K562 (cell line): ENCODE data around the gene OR2F1. TPM values are rescaled to one million over a fixed set of nuclear protein-coding genes. Genes with fewer than 3 reads are reported as not detected.
A peak's percentile ranks its signal among the peaks of the same experiment; 100 is the strongest.

ENCODE experiments used
- ATAC-seq: fragments of 200-7000 bp; cut with Tn5 transposase; 3 replicates; pipeline ENCODE4 v1.9.1; 2020; ENCODE audit warnings: moderate library complexity
- BruUV-seq: library from RNA; stranded (reverse); fragments of 400-500 nt; replicated peaks from 2 replicates; lab custom pipeline; 2021; lab: Mats Ljungman, UMichigan
- CTCF ChIA-PET: fragments of 300-600 bp; formaldehyde crosslinking; extraction: SDS; loops from one replicate; lab custom pipeline; 2021; ENCODE audit warnings: low intra/inter-chr PET ratio; lab: Yijun Ruan, JAX
- POLR2A ChIA-PET: fragments of 300-600, 350-650 bp; sonication (Branson Sonifier 250); formaldehyde crosslinking; extraction: SDS; loops from one replicate; lab custom pipeline; 2021; ENCODE audit warnings: antibody characterized with exemption, inconsistent platforms; lab: Yijun Ruan, JAX
- DNase-seq, 4 experiments: peaks; one replicate each; pipeline versions ENCODE4 v3.0.0 to v3.0.0-alpha.2; 2011 to 2018; ENCODE audit warnings: low spot score in 3 of 4, mixed read lengths in 3 of 4; ENCODE audit errors: extremely low read depth in 1 of 4
- FAIRE-seq: peaks from 2 replicates; lab custom pipeline; 2011; peaks lifted over from hg19 to GRCh38; lab: Jason Lieb, UNC
- H2AFZ ChIP-seq: 2 replicates; pipeline ENCODE4 v1.6.0; 2011; ENCODE audit warnings: low read depth, low read length, control low read depth, inconsistent platforms
- H3K27ac ChIP-seq: fragments of 200-600 bp; 3 replicates; pipeline ENCODE4 v1.8.0; 2011; ENCODE audit warnings: low read depth, mild to moderate bottlenecking, control low read depth, inconsistent platforms, low read length, moderate library complexity, mixed read lengths; ENCODE audit errors: extremely low read depth
- H3K27me3 ChIP-seq, 2 experiments: fragments of 300-600 bp in 1 of 2; 2 replicates in 1 of 2; 3 replicates in 1 of 2; pipeline versions ENCODE4 v1.6.0 to v1.8.0; 2011; ENCODE audit warnings: inconsistent platforms in 2 of 2, low read length in 2 of 2, mild to moderate bottlenecking in 1 of 2, mixed read lengths in 1 of 2, moderate library complexity in 1 of 2; ENCODE audit not compliant: control insufficient read depth in 2 of 2, insufficient read depth in 2 of 2
- H3K36me3 ChIP-seq: fragments of 300-600 bp; 3 replicates; pipeline ENCODE4 v1.8.0; 2011; ENCODE audit warnings: mild to moderate bottlenecking, low read length, inconsistent platforms; ENCODE audit not compliant: control insufficient read depth, insufficient read depth
- H3K4me1 ChIP-seq, 2 experiments: fragments of 200-600 bp in 1 of 2; replicated peaks in 1 of 2; 2 replicates in 1 of 2; 3 replicates in 1 of 2; pipeline versions ENCODE4 v1.5.1 to v1.8.0; 2011; ENCODE audit warnings: inconsistent platforms in 2 of 2, low read length in 2 of 2, mild to moderate bottlenecking in 1 of 2, mixed read lengths in 1 of 2, moderate library complexity in 1 of 2; ENCODE audit not compliant: control insufficient read depth in 2 of 2, insufficient read depth in 2 of 2
- H3K4me2 ChIP-seq: 2 replicates; pipeline ENCODE4 v1.6.1; 2011; ENCODE audit warnings: low read length, control low read depth, inconsistent platforms, mixed read lengths; ENCODE audit not compliant: insufficient read depth
- H3K4me3 ChIP-seq: fragments of 200-600 bp; sonication (generic), shearing (Covaris generic); 2 replicates; pipeline ENCODE4 v1.5.1; 2016; ENCODE audit warnings: control low read depth, inconsistent platforms
- H3K79me2 ChIP-seq: fragments of 200-600 bp; 3 replicates; pipeline ENCODE4 v1.8.0; 2011; ENCODE audit warnings: low read length, inconsistent platforms; ENCODE audit not compliant: control insufficient read depth, insufficient read depth
- H3K9ac ChIP-seq, 2 experiments: 2 replicates each; pipeline versions ENCODE4 v1.6.0 to v1.6.1; 2011; ENCODE audit warnings: low read depth in 2 of 2, low read length in 2 of 2, control low read depth in 1 of 2, inconsistent platforms in 1 of 2, mild to moderate bottlenecking in 1 of 2, mixed read lengths in 1 of 2; ENCODE audit not compliant: insufficient read depth in 1 of 2
- H3K9me1 ChIP-seq: one replicate; pipeline ENCODE4 v1.6.0; 2011; ENCODE audit warnings: inconsistent platforms, mild to moderate bottlenecking, low read length, moderate library complexity; ENCODE audit not compliant: control insufficient read depth, insufficient read depth
- H3K9me3 ChIP-seq: replicated peaks from 2 replicates; pipeline ENCODE4 v1.5.1; 2011; ENCODE audit warnings: low read depth, low read length, inconsistent platforms; ENCODE audit not compliant: control insufficient read depth, insufficient read depth
- H4K20me1 ChIP-seq: replicated peaks from 2 replicates; pipeline ENCODE4 v1.6.1; 2011; ENCODE audit warnings: low read length, inconsistent platforms, mixed read lengths; ENCODE audit not compliant: control insufficient read depth, insufficient read depth
- ASH1L ChIP-seq: fragments of 450-650 bp; IDR thresholded peaks from 2 replicates; pipeline ENCODE4 v1.6.1; 2018; ENCODE audit warnings: borderline replicate concordance, mild to moderate bottlenecking, low read depth; ENCODE audit not compliant: partially characterized antibody
- CEBPB ChIP-seq: fragments of 450-650 bp; IDR thresholded peaks from 2 replicates; pipeline ENCODE4 v1.6.1; 2016; ENCODE audit warnings: missing genetic modification characterization, missing compliant biosample characterization
- ELF1 ChIP-seq: fragments of 200-800 bp; sonication (Bioruptor generic); IDR thresholded peaks from 2 replicates; pipeline ENCODE4 v1.6.1; 2016; ENCODE audit warnings: missing genetic modification characterization, missing compliant biosample characterization
- HINFP ChIP-seq: fragments of 450-650 bp; conservative IDR thresholded peaks from 2 replicates; pipeline ENCODE4 v1.6.1; 2016; ENCODE audit warnings: missing genetic modification characterization, low read depth, mild to moderate bottlenecking, control low read depth, missing compliant biosample characterization
- RUNX1 ChIP-seq: sonication (generic); IDR thresholded peaks from 2 replicates; pipeline ENCODE4 v1.6.1; 2016; ENCODE audit warnings: antibody characterized with exemption, low read depth
- ZKSCAN3 ChIP-seq: fragments of 250-450 bp; sonication (Bioruptor Pico); IDR thresholded peaks from 2 replicates; pipeline ENCODE4 v1.4.0; 2020
- WGBS: fragments of 100-300 bp; shearing (Covaris generic); methylation state at CpG from one replicate; pipeline ENCODE4 v1.1.6; 2016; ENCODE audit warnings: low coverage, mixed read lengths; ENCODE audit not compliant: insufficient coverage; ENCODE audit errors: missing lambda C conversion rate; 5-methylcytosine and 5-hydroxymethylcytosine counted together
- in situ Hi-C: fragments of 300-500 bp; cut with MboI; formaldehyde crosslinking; loops from 4 replicates; pipeline ENCODE4 v1.15.0; 2018; ENCODE audit warnings: inconsistent platforms, mixed read lengths
- intact Hi-C: fragments of 100-400 bp; cut with micrococcal nuclease; formaldehyde crosslinking; loops from 2 replicates; pipeline ENCODE4 v1.14.2; 2022
- polyA plus RNA-seq, 8 experiments: library from polyadenylated mRNA; depleted of rRNA in 4 of 8; stranded (reverse) in 5 of 8; unstranded in 3 of 8; fragments of >200 nt; fragmentation: Nextera tagmentation in 2 of 8; fragmentation: Illumina TruSeq in 1 of 8; extraction: Ambion mirVana in 2 of 8; extraction: Trizol in 1 of 8; gene quantifications; 2 replicates each; pipeline versions ENCODE4 v1.2.1 to v1.2.3, GENCODE V29; 2011 to 2014; ENCODE audit warnings: inconsistent platforms in 1 of 8, missing spikeins in 1 of 8
- total RNA-seq, 7 experiments: library from RNA; depleted of rRNA in 6 of 7; stranded (reverse); fragments of >200 nt in 6 of 7; fragmentation: Illumina TruSeq in 2 of 7; extraction: Trizol in 2 of 7; gene quantifications; 2 replicates each; pipeline versions ENCODE4 v1.2.1 to v1.2.3, GENCODE V29; 2011 to 2021; ENCODE audit warnings: low replicate concordance in 1 of 7
- TF ChIP-seq, protein P1 (sequence below): sonication (generic); formaldehyde crosslinking; IDR thresholded peaks from 2 replicates; pipeline ENCODE4 v1.8.0; 2022; ENCODE audit warnings: mild to moderate bottlenecking, missing genetic modification reagents

OR2F1 gene
- total and polyA plus RNA-seq, 9 of the 15 experiments (the other 6 are each of a cell fraction or from before 2014, with no cell fraction given): not detected

GRCh38 chr7:143974459-143974858, 19.8 kb downstream of the OR2F1 start:
- Histone ChIP-seq H3K9me1 (no peaks in the 10 kb centered on the region), H3K9ac (no peak overlapping the region), H3K36me3 (no peaks in the 10 kb centered on the region; the same call in 2 of the 3 replicates), H3K4me2 (no peak overlapping the region), H3K27ac (no peak overlapping the region), H3K4me1 (peaks cover 0 to 10% of the 10 kb centered on the region in 2 experiments; a peak in 2 of 5 replicates), H3K79me2 (no peaks in the 10 kb centered on the region), H3K27me3 (no peaks in the 10 kb centered on the region), H3K9me3 (no peaks in the 10 kb centered on the region), H2AFZ (peak overlapping the region; percentile 32), H3K4me3 (no peak overlapping the region), H4K20me1 (no peaks in the 10 kb centered on the region)
- POLR2A ChIA-PET: interaction anchor here (0.7 to 1.3 kb wide), 5 partner anchors 9 to 462 kb away, joined by 3 to 4 read pairs (median 3); partner anchors contain the start of gene TCAF1
- 0 out of 2 replicates have a peak, but pooled peaks have one; percentile 36 for TF ChIP-seq ELF1 (tag)
- TF ChIP-seq ASH1L: no peak
- TF ChIP-seq CEBPB (tag): peak; percentile 45; the same call in 1 of the 2 replicates
- CTCF ChIA-PET: no interaction called here
- intact Hi-C loops: loop anchor here (5.0 kb wide), 1 partner anchor 47 kb away; no protein-coding TSS in a partner anchor
- no peak for FAIRE-seq
- ATAC-seq: peak; percentile 18; the same call in 2 of the 3 replicates
- BruUV-seq: no TSS peak
- DNase-seq: no peak
- in situ Hi-C loops: no loop called here
- 0% methylated on average over 4 of the region's 4 CpGs for WGBS

- no peaks in the 10 kb centered on the region for H4K20me1 ChIP-seq
- in situ Hi-C loops: no loop called here
- H3K9me3 ChIP-seq: no peaks in the 10 kb centered on the region
- no peak overlapping the region for H3K27ac ChIP-seq
- BruUV-seq: no TSS peak
- H3K9me1 ChIP-seq: no peaks in the 10 kb centered on the region
- intact Hi-C loops: no loop called here
- ChIA-PET POLR2A (interaction anchor here (0.6 kb wide), 1 partner anchor 44 kb away, joined by 5 read pairs; no protein-coding TSS in a partner anchor), CTCF (no interaction called here)
- peak; percentile 76 for ATAC-seq
- no peak overlapping the region for H3K4me2 ChIP-seq
- no peaks in the 10 kb centered on the region for H3K79me2 ChIP-seq
- WGBS: 0% methylated on average over 1 of the region's 1 CpG
- H2AFZ ChIP-seq: no peak overlapping the region
- no peaks in the 10 kb centered on the region; the same call in 2 of the 3 replicates for H3K36me3 ChIP-seq
- H3K9ac ChIP-seq: no peak overlapping the region
- FAIRE-seq: no peak
- H3K4me1 ChIP-seq: peaks cover 0 to 13% of the 10 kb centered on the region in 2 experiments; a peak in 3 of 5 replicates
- DNase-seq: peak in 2 of 4 experiments; percentile 27 to 60
- no peaks in the 10 kb centered on the region for H3K27me3 ChIP-seq
- H3K4me3 ChIP-seq: no peak overlapping the region
- TF ChIP-seq HINFP (tag) (no peak), ZKSCAN3 (CRISPR knock-in tag) (no peak), RUNX1 (no peak)
- TF ChIP-seq, protein P1, sequence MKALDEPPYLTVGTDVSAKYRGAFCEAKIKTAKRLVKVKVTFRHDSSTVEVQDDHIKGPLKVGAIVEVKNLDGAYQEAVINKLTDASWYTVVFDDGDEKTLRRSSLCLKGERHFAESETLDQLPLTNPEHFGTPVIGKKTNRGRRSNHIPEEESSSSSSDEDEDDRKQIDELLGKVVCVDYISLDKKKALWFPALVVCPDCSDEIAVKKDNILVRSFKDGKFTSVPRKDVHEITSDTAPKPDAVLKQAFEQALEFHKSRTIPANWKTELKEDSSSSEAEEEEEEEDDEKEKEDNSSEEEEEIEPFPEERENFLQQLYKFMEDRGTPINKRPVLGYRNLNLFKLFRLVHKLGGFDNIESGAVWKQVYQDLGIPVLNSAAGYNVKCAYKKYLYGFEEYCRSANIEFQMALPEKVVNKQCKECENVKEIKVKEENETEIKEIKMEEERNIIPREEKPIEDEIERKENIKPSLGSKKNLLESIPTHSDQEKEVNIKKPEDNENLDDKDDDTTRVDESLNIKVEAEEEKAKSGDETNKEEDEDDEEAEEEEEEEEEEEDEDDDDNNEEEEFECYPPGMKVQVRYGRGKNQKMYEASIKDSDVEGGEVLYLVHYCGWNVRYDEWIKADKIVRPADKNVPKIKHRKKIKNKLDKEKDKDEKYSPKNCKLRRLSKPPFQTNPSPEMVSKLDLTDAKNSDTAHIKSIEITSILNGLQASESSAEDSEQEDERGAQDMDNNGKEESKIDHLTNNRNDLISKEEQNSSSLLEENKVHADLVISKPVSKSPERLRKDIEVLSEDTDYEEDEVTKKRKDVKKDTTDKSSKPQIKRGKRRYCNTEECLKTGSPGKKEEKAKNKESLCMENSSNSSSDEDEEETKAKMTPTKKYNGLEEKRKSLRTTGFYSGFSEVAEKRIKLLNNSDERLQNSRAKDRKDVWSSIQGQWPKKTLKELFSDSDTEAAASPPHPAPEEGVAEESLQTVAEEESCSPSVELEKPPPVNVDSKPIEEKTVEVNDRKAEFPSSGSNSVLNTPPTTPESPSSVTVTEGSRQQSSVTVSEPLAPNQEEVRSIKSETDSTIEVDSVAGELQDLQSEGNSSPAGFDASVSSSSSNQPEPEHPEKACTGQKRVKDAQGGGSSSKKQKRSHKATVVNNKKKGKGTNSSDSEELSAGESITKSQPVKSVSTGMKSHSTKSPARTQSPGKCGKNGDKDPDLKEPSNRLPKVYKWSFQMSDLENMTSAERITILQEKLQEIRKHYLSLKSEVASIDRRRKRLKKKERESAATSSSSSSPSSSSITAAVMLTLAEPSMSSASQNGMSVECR (CRISPR knock-in tag): no peak
These were observed 21.0 kb downstream of the OR2F1 start for GRCh38 chr7:143975617-143976016.
